Tibial nerve (tissue), 3 donors: ENCODE measurements around the gene CDX1.

Source experiments
- CTCF ChIP-seq, 5 experiments: fragments of 200-600 bp in 3 of 5; fragments of 450-650 bp in 2 of 5; sonication (generic) in 3 of 5; IDR thresholded peaks; one replicate each; pipeline ENCODE4 v1.5.1; 2016 to 2019; ENCODE audit warnings: antibody characterized with exemption in 5 of 5, mild to moderate bottlenecking in 3 of 5, moderate library complexity in 2 of 5
- POLR2A ChIP-seq, 2 donors: fragments of 450-650 bp; IDR thresholded peaks; one replicate each; pipeline ENCODE4 v1.6.1; 2017; ENCODE audit warnings: antibody characterized with exemption in 2 of 2, mild to moderate bottlenecking in 2 of 2, moderate library complexity in 2 of 2

- TF ChIP-seq CTCF (IDR thresholded peaks at IDR 0.05) (no peak), POLR2A (IDR thresholded peaks at IDR 0.05) (no peak)
These were observed 9.4 kb upstream of the CDX1 start for GRCh38 chr5:150157168-150157567.
